ENCODE measurements around the gene CDH4. TPM values are rescaled to one million over a fixed set of nuclear protein-coding genes. Genes with fewer than 3 reads are reported as not detected.
"Not testable (repeated sequence)": the region's sequence is repeated elsewhere in the genome, so short reads cannot be mapped to it uniquely, and the experiment has no call there.

Gene CDH4
- polyA plus RNA-seq, 4 donors, result 0.09 to 4.1 (median 0.25) TPM

DNA sequence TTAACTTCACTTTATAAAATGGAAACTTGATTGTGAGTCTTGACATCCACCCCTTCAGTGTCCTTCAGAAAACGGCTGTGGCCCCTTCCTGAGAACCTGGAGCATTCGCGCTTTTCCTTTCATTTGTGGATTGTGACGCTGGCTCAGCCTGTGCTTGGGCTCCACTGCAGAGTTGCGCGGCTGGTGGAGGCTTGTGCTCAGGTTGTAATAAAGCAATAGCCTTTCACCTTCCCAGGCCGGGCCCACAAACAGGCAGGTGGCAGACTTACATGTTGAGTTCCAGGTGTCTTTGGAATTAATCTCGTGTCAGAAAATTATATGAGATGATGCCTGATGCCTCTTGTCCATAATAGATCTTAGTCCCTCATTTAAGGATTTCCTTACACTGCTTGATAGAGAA, 199.9 kb downstream of the CDH4 start:
- no peak for FAIRE-seq
- H3K27ac ChIP-seq (ENCODE audit: low read depth in 1 of 3, low read length in 2 of 3), result no peak overlapping the region
- no peak overlapping the region for H3K4me3 ChIP-seq (ENCODE audit: low read depth in 1 of 3, low read length in 3 of 3)

DNA sequence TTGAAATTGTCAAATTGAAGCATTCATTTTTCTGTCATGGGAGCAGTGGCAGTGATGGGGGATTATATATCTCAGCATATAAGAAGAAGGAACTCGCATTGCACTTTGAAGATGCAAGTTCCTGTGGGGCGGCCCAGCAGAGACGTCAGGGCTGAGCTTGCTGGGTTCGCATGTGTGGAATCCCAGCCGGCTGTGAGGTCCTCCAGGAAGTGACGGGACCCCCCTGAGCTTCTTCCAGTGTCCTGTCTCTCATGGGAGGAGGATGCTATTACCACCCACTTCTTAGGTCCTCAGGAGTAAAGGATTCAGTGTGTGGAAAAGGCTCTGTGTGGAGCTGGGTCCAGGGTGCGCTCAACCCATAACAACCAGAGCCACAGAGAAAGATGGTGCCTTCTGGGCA, 201.2 kb downstream of the CDH4 start:
- Histone ChIP-seq H3K27ac (ENCODE audit: low read depth in 1 of 3, low read length in 2 of 3) (no peak overlapping the region), H3K4me1 (ENCODE audit: control insufficient read depth in 3 of 3, insufficient read depth in 2 of 3, low read depth in 1 of 3, low read length in 2 of 3) (no peaks in the 10 kb centered on the region), H3K27me3 (ENCODE audit: control insufficient read depth in 3 of 3, insufficient read depth in 3 of 3, low read length in 3 of 3) (no peaks in the 10 kb centered on the region), H3K36me3 (ENCODE audit: control insufficient read depth in 3 of 3, insufficient read depth in 2 of 3, low read depth in 1 of 3, low read length in 3 of 3) (no peaks in the 10 kb centered on the region), H3K9me3 (ENCODE audit: control insufficient read depth in 2 of 2, insufficient read depth in 1 of 2, low read depth in 1 of 2, low read length in 1 of 2) (no peaks in the 10 kb centered on the region), H3K4me3 (ENCODE audit: low read depth in 1 of 3, low read length in 3 of 3) (no peak overlapping the region)
- no peak for DNase-seq
- FAIRE-seq, result no peak
- 59 to 77% (median 69%) methylated on average over 7 of the region's 7 CpGs for WGBS, 3 donors

More for the DNA sequence above, 199.9 kb downstream of the CDH4 start:
- Histone ChIP-seq H3K4me1 (ENCODE audit: control insufficient read depth in 3 of 3, insufficient read depth in 2 of 3, low read depth in 1 of 3, low read length in 2 of 3) (no peaks in the 10 kb centered on the region), H3K36me3 (ENCODE audit: control insufficient read depth in 3 of 3, insufficient read depth in 2 of 3, low read depth in 1 of 3, low read length in 3 of 3) (no peaks in the 10 kb centered on the region), H3K9me3 (ENCODE audit: control insufficient read depth in 2 of 2, insufficient read depth in 1 of 2, low read depth in 1 of 2, low read length in 1 of 2) (no peaks in the 10 kb centered on the region), H3K27me3 (ENCODE audit: control insufficient read depth in 3 of 3, insufficient read depth in 3 of 3, low read length in 3 of 3) (no peaks in the 10 kb centered on the region)
- no peak for DNase-seq
- 73 to 78% (median 75%) methylated on average over 8 of the region's 8 CpGs for WGBS, 3 donors

DNA sequence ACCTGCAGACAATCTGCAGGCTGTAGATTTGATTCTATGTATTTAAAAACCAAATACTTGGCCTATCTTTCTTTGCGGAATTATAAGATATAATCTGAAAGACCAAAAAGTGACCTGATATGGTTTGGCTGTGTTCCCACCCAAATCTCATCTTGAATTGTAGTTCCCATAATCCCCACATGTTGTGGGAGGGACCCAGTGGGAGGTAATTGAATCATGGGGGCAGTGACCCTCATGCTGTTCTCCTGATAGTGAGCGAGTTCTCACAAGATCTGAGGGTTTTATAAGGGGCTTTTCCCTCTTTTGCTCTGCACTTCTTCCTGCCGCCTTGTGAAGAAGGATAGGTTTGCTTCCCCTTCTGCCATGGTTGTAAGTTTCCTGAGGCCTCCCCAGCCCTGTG, 201.6 kb downstream of the CDH4 start:
- not testable (repeated sequence) for H3K27me3 ChIP-seq (ENCODE audit: control insufficient read depth in 3 of 3, insufficient read depth in 3 of 3, low read length in 3 of 3); H3K9me3 ChIP-seq (ENCODE audit: control insufficient read depth in 2 of 2, insufficient read depth in 1 of 2, low read depth in 1 of 2, low read length in 1 of 2); H3K27ac ChIP-seq (ENCODE audit: low read depth in 1 of 3, low read length in 2 of 3); H3K36me3 ChIP-seq (ENCODE audit: control insufficient read depth in 3 of 3, insufficient read depth in 2 of 3, low read depth in 1 of 3, low read length in 3 of 3); DNase-seq; H3K4me1 ChIP-seq (ENCODE audit: control insufficient read depth in 3 of 3, insufficient read depth in 2 of 3, low read depth in 1 of 3, low read length in 2 of 3); H3K4me3 ChIP-seq (ENCODE audit: low read depth in 1 of 3, low read length in 3 of 3); FAIRE-seq
- 60 to 64% (median 64%) methylated on average over 3 of the region's 3 CpGs for WGBS, 3 donors

DNA sequence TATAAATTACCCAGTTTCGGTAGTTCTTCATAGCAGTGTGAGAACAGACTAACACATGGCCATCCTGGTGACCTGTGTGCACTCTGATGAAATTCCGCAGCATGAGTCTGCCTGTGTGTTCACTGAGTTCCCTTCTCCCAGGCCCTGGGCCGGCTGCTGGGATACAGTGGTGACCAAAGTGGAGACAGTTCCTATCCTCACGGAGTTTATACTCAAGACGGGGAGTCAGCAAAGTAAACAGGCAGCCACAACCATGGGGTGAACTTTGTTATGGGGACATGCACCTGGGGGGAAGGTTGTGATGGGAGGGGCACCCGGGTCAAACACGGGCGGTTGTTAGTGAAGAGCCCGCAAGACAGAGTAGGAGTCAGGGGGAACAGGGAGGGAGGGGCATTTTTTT, 202.0 kb downstream of the CDH4 start:
- Histone ChIP-seq H3K4me3 (ENCODE audit: low read depth in 1 of 3, low read length in 3 of 3) (no peak overlapping the region), H3K4me1 (ENCODE audit: control insufficient read depth in 3 of 3, insufficient read depth in 2 of 3, low read depth in 1 of 3, low read length in 2 of 3) (no peaks in the 10 kb centered on the region), H3K9me3 (ENCODE audit: control insufficient read depth in 2 of 2, insufficient read depth in 1 of 2, low read depth in 1 of 2, low read length in 1 of 2) (no peaks in the 10 kb centered on the region), H3K27me3 (ENCODE audit: control insufficient read depth in 3 of 3, insufficient read depth in 3 of 3, low read length in 3 of 3) (no peaks in the 10 kb centered on the region), H3K27ac (ENCODE audit: low read depth in 1 of 3, low read length in 2 of 3) (no peak overlapping the region), H3K36me3 (ENCODE audit: control insufficient read depth in 3 of 3, insufficient read depth in 2 of 3, low read depth in 1 of 3, low read length in 3 of 3) (no peaks in the 10 kb centered on the region)
- 81 to 89% (median 88%) methylated on average over 9 of the region's 9 CpGs for WGBS, 3 donors
- DNase-seq, result no peak
- FAIRE-seq, result no peak

DNA sequence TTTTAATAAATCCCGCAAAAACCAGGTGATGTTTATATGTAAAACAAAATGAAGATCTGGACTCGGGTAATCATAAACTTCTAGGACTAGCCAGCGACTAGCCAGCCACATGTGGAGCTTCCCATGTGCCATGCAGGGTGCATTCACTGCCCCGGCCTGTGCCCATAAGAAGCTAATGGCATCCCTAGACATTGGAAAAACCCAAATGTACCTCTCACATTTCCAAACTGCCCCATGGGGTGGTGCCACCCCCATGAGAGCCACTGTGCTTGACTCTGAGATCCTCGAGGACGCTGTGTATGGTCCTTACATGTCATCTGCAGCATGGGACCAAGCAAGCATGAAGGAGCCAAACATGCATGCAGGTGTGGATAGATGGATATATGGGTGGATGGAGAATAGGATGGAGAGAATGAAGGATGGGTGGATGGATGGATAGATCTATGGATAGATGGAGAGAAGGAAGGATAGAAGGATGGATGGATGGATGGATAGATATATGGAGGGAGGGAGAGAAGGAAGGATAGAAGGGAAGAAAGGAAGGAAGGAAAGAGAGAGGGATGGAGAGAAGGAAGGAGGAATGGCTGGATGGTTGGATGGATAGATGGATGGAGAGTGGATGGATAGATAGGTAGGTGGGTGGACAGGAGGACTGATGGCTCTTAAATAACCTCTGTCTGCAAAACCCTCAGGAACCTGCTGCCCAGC, 203.6 kb downstream of the CDH4 start:
- no peak for FAIRE-seq

DNA sequence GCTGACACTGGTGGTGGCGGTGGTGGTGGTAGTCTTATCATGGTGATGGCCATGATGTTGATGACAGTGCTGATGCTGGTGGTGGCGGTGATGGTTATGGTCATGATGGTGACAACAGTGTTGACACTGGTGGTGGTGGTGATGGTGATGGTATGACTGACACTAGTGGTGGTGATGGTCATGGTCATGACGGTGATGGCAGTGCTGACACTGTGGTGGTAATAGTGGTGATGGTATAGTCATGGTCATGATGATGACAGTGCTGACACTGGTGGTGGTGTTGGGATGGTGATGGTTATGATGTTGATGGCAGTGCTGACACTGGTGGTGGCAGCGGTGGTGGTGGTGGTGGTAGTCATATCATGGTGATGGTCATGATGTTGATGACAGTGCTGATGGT, 205.7 kb downstream of the CDH4 start:
- Histone ChIP-seq H3K9me3 (ENCODE audit: control insufficient read depth in 2 of 2, insufficient read depth in 1 of 2, low read depth in 1 of 2, low read length in 1 of 2) (no peaks in the 10 kb centered on the region), H3K27ac (ENCODE audit: low read depth in 1 of 3, low read length in 2 of 3) (no peak overlapping the region), H3K4me1 (ENCODE audit: control insufficient read depth in 3 of 3, insufficient read depth in 2 of 3, low read depth in 1 of 3, low read length in 2 of 3) (no peaks in the 10 kb centered on the region), H3K4me3 (ENCODE audit: low read depth in 1 of 3, low read length in 3 of 3) (no peak overlapping the region), H3K27me3 (ENCODE audit: control insufficient read depth in 3 of 3, insufficient read depth in 3 of 3, low read length in 3 of 3) (no peaks in the 10 kb centered on the region), H3K36me3 (ENCODE audit: control insufficient read depth in 3 of 3, insufficient read depth in 2 of 3, low read depth in 1 of 3, low read length in 3 of 3) (no peaks in the 10 kb centered on the region)
- 92 to 96% (median 93%) methylated on average over 4 of the region's 4 CpGs for WGBS, 3 donors
- no peak for FAIRE-seq
- no peak for DNase-seq

More for the DNA sequence above, 203.6 kb downstream of the CDH4 start:
- no peaks in the 10 kb centered on the region for H3K4me1 ChIP-seq (ENCODE audit: control insufficient read depth in 3 of 3, insufficient read depth in 2 of 3, low read depth in 1 of 3, low read length in 2 of 3)
- no peaks in the 10 kb centered on the region for H3K27me3 ChIP-seq (ENCODE audit: control insufficient read depth in 3 of 3, insufficient read depth in 3 of 3, low read length in 3 of 3)
- DNase-seq, result no peak
- H3K9me3 ChIP-seq (ENCODE audit: control insufficient read depth in 2 of 2, insufficient read depth in 1 of 2, low read depth in 1 of 2, low read length in 1 of 2), result no peaks in the 10 kb centered on the region
- H3K36me3 ChIP-seq (ENCODE audit: control insufficient read depth in 3 of 3, insufficient read depth in 2 of 3, low read depth in 1 of 3, low read length in 3 of 3), result no peaks in the 10 kb centered on the region
- H3K4me3 ChIP-seq (ENCODE audit: low read depth in 1 of 3, low read length in 3 of 3), result no peak overlapping the region
- WGBS, 3 donors, result 77 to 84% (median 78%) methylated on average over 6 of the region's 6 CpGs
- no peak overlapping the region for H3K27ac ChIP-seq (ENCODE audit: low read depth in 1 of 3, low read length in 2 of 3)

DNA sequence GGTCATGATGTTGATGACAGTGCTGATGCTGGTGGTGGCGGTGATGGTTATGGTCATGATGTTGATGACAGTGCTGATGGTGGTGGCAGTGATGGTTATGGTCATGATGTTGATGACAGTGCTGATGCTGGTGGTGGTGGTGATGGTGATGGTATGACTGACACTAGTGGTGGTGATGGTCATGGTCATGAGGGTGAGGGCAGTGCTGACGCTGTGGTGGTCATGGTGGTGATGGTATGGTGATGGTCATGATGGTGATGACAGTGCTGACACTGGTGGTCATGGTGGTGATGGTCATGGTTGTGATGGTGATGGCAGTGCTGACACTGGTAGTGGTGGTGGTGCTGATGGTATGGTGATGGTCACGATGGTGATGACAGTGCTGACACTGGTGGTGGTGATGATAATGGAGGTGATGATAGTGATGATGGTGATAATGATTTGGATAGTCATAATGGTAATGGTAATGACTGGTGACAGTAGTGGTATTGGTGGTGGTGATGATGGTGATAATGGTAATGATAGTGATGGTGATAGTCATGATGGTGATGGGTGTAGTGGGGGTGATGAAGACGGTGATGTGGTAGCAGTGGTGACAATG, 206.2 kb downstream of the CDH4 start:
- Histone ChIP-seq H3K4me3 (ENCODE audit: low read depth in 1 of 3, low read length in 3 of 3) (no peak overlapping the region), H3K36me3 (ENCODE audit: control insufficient read depth in 3 of 3, insufficient read depth in 2 of 3, low read depth in 1 of 3, low read length in 3 of 3) (no peaks in the 10 kb centered on the region), H3K27ac (ENCODE audit: low read depth in 1 of 3, low read length in 2 of 3) (no peak overlapping the region), H3K4me1 (ENCODE audit: control insufficient read depth in 3 of 3, insufficient read depth in 2 of 3, low read depth in 1 of 3, low read length in 2 of 3) (no peaks in the 10 kb centered on the region), H3K9me3 (ENCODE audit: control insufficient read depth in 2 of 2, insufficient read depth in 1 of 2, low read depth in 1 of 2, low read length in 1 of 2) (no peaks in the 10 kb centered on the region), H3K27me3 (ENCODE audit: control insufficient read depth in 3 of 3, insufficient read depth in 3 of 3, low read length in 3 of 3) (no peaks in the 10 kb centered on the region)
- DNase-seq (no peak), FAIRE-seq (no peak)
- 84 to 94% (median 87%) methylated on average over 4 of the region's 4 CpGs for WGBS, 3 donors

DNA sequence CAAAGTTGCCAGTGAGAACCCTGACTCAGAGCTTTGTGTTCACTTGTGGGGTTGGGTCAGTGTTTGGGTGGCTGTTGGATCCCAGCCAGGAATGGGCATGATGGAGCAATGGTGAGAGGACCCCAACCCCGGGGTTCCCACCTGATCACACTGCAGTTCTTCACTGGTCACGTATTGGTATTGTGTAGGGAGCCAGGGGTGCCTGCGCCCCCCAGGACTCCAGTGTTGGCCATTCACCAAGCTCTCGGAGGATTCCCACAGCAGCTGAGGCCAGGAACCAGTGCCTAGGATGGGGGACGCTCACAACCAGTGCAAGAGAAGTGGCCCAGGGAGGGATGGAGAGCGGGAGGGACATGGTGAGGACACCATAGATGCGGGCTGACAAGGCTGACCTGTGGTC, 207.2 kb downstream of the CDH4 start:
- no peak for DNase-seq
- no peak for FAIRE-seq
- Histone ChIP-seq H3K4me1 (ENCODE audit: control insufficient read depth in 3 of 3, insufficient read depth in 2 of 3, low read depth in 1 of 3, low read length in 2 of 3) (no peaks in the 10 kb centered on the region), H3K4me3 (ENCODE audit: low read depth in 1 of 3, low read length in 3 of 3) (no peak overlapping the region), H3K36me3 (ENCODE audit: control insufficient read depth in 3 of 3, insufficient read depth in 2 of 3, low read depth in 1 of 3, low read length in 3 of 3) (no peaks in the 10 kb centered on the region), H3K27me3 (ENCODE audit: control insufficient read depth in 3 of 3, insufficient read depth in 3 of 3, low read length in 3 of 3) (no peaks in the 10 kb centered on the region), H3K27ac (ENCODE audit: low read depth in 1 of 3, low read length in 2 of 3) (no peak overlapping the region), H3K9me3 (ENCODE audit: control insufficient read depth in 2 of 2, insufficient read depth in 1 of 2, low read depth in 1 of 2, low read length in 1 of 2) (no peaks in the 10 kb centered on the region)
- WGBS, 3 donors, result 71 to 86% (median 79%) methylated on average over 7 of the region's 7 CpGs

DNA sequence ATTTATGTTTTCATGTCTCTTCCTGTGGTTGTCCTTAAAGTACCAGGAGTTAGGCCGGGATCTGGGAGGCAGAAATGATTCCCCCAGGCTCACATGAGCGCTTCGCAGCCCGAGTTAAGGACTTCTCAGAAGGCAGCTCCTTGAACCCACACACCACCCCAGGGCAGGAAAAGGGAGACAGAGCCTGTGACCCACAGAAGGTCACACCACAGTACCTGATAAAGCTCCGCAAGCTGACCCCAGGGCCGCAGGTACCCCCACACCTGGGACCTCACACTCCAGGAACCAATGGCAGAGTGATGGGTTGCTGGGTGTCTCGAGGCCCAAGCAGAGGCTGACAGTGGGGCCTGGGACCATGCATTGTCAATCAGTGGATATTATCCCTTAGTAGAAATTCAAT, 207.6 kb downstream of the CDH4 start:
- Histone ChIP-seq H3K27me3 (ENCODE audit: control insufficient read depth in 3 of 3, insufficient read depth in 3 of 3, low read length in 3 of 3) (no peaks in the 10 kb centered on the region), H3K4me1 (ENCODE audit: control insufficient read depth in 3 of 3, insufficient read depth in 2 of 3, low read depth in 1 of 3, low read length in 2 of 3) (no peaks in the 10 kb centered on the region), H3K27ac (ENCODE audit: low read depth in 1 of 3, low read length in 2 of 3) (no peak overlapping the region), H3K4me3 (ENCODE audit: low read depth in 1 of 3, low read length in 3 of 3) (no peak overlapping the region), H3K36me3 (ENCODE audit: control insufficient read depth in 3 of 3, insufficient read depth in 2 of 3, low read depth in 1 of 3, low read length in 3 of 3) (no peaks in the 10 kb centered on the region), H3K9me3 (ENCODE audit: control insufficient read depth in 2 of 2, insufficient read depth in 1 of 2, low read depth in 1 of 2, low read length in 1 of 2) (no peaks in the 10 kb centered on the region)
- FAIRE-seq (no peak), DNase-seq (no peak)
- WGBS, 3 donors, result 80 to 84% (median 82%) methylated on average over 7 of the region's 7 CpGs
